A549 (cell line): ENCODE data around the gene HSD11B1L.

Source experiments
- HEYL ChIP-seq: fragments of 250-450 bp; sonication (Bioruptor Pico); IDR thresholded peaks from 2 replicates; pipeline ENCODE4 v1.8.0; 2021; ENCODE audit warnings: mild to moderate bottlenecking, moderate library complexity
- RAD21 ChIP-seq, 2 experiments: fragments of >200 bp in 1 of 2; sonication (Bioruptor Twin) in 1 of 2; formaldehyde crosslinking in 1 of 2; IDR thresholded peaks in 1 of 2; conservative IDR thresholded peaks in 1 of 2; 2 replicates in 1 of 2; 3 replicates in 1 of 2; pipeline ENCODE4 v1.6.1; 2012 to 2018; ENCODE audit warnings: inconsistent platforms in 1 of 2
- TF ChIP-seq, protein P1 (sequence below): fragments of >200 bp; sonication (Bioruptor Twin); formaldehyde crosslinking; IDR thresholded peaks from 3 replicates; pipeline ENCODE4 v1.5.1; 2016

DNA sequence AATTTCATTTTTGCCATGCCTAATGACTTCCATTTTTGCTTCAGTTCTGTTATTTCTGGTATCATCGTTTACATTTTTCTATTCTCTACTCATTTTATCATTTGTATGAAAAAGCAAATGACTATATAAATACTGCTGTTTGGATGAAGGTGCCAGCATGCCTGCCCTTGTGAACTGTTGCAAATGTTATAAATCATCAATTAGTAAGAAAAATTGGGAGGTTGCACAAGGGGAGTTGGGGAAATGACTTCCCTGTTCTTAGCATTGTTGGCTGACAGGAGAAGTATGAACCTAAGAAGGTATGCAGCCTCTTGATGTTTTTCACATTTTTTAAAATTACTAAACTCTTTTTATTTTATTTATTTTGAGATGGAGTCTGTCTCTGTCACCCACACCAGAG lies 42.9 kb upstream of the HSD11B1L start:
- TF ChIP-seq RAD21 (conservative IDR thresholded peaks at IDR 0.05 in 1 of 2, IDR thresholded peaks at IDR 0.05 in 1 of 2) (no peak), HEYL (no peak)
- TF ChIP-seq, protein P1, sequence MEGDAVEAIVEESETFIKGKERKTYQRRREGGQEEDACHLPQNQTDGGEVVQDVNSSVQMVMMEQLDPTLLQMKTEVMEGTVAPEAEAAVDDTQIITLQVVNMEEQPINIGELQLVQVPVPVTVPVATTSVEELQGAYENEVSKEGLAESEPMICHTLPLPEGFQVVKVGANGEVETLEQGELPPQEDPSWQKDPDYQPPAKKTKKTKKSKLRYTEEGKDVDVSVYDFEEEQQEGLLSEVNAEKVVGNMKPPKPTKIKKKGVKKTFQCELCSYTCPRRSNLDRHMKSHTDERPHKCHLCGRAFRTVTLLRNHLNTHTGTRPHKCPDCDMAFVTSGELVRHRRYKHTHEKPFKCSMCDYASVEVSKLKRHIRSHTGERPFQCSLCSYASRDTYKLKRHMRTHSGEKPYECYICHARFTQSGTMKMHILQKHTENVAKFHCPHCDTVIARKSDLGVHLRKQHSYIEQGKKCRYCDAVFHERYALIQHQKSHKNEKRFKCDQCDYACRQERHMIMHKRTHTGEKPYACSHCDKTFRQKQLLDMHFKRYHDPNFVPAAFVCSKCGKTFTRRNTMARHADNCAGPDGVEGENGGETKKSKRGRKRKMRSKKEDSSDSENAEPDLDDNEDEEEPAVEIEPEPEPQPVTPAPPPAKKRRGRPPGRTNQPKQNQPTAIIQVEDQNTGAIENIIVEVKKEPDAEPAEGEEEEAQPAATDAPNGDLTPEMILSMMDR, result no peak
